ENCODE data around the gene EZH1. TPM values are rescaled to one million over a fixed set of nuclear protein-coding genes. Genes with fewer than 3 reads are reported as not detected.

Gene EZH1
- total and polyA plus RNA-seq, 10 of the 15 experiments (the other 5 are each of a cell fraction or from before 2014, with no cell fraction given), result 6.1 to 43.3 (median 16.8) TPM

GRCh38 chr17:42692489-42692888 is 52.4 kb downstream of the EZH1 start:
- in situ Hi-C loops (cut with MboI), result no loop called here

More at GRCh38 chr17:42692489-42692888, 52.4 kb downstream of the EZH1 start:
- POLR2A ChIA-PET, result interaction anchor here (0.7 kb wide), 1 partner anchor 92 kb away, joined by 4 read pairs; no protein-coding TSS in a partner anchor
- no peaks in the 10 kb centered on the region for H3K9me3 ChIP-seq (replicated peaks; ENCODE audit: control insufficient read depth, insufficient read depth, low read length)
- no peaks in the 10 kb centered on the region for H3K79me2 ChIP-seq (ENCODE audit: control insufficient read depth, insufficient read depth, low read length)
- H2AFZ ChIP-seq (ENCODE audit: control insufficient read depth, low read depth, low read length), result no peak overlapping the region
- no peaks in the 10 kb centered on the region for H4K20me1 ChIP-seq (ENCODE audit: control insufficient read depth, insufficient read depth)
- H3K27ac ChIP-seq (ENCODE audit: control insufficient read depth, insufficient read depth), result no peak overlapping the region
- H3K36me3 ChIP-seq (ENCODE audit: control insufficient read depth in 2 of 2, insufficient read depth in 2 of 2, low read length in 1 of 2), result peaks cover 17 to 29% of the 10 kb centered on the region in 2 experiments
- DNase-seq (ENCODE audit: low read depth, low spot score) (no peak), ATAC-seq (no peak), FAIRE-seq (no peak)
- intact Hi-C loops (cut with micrococcal nuclease; ENCODE audit: unreplicated experiment), result no loop called here
- H3K4me3 ChIP-seq, result no peak overlapping the region
- H3K9ac ChIP-seq (ENCODE audit: control insufficient read depth, insufficient read depth, low read length), result no peak overlapping the region
- H3K4me2 ChIP-seq (ENCODE audit: control insufficient read depth, insufficient read depth), result no peak overlapping the region
- 98% methylated on average over 10 of the region's 11 CpGs for WGBS (ENCODE audit: insufficient coverage, insufficient replicate concordance, low lambda C conversion rate, missing lambda C conversion rate)
- SMC1A ChIA-PET (ENCODE audit: uncharacterized antibody, unreplicated experiment), result no interaction called here
- TSS peak; percentile 64 for BruUV-seq (replicated peaks)
- CTCF ChIA-PET, result no interaction called here
- H3K4me1 ChIP-seq (ENCODE audit: control insufficient read depth, insufficient read depth, low read length), result no peaks in the 10 kb centered on the region
- H3K27me3 ChIP-seq (replicated peaks in 1 of 2; ENCODE audit: control insufficient read depth in 2 of 2, insufficient read depth in 2 of 2, low read length in 1 of 2), result no peaks in the 10 kb centered on the region
- TF ChIP-seq KAT2A (conservative IDR thresholded peaks at IDR 0.05; ENCODE audit: control insufficient read depth, low read depth, low read length) (no peak), MTA3 (IDR thresholded peaks at IDR 0.05; ENCODE audit: borderline replicate concordance, low read length) (no peak), ZBTB11 (CRISPR knock-in tag; IDR thresholded peaks at IDR 0.05) (no peak), NRF1 (conservative IDR thresholded peaks at IDR 0.05; ENCODE audit: low read depth, low read length) (no peak), PAX8 (IDR thresholded peaks at IDR 0.05) (no peak)
- RAD21 ChIA-PET (ENCODE audit: unreplicated experiment), result no interaction called here

Data from GM12878 (cell line).